ENCODE measurements around the gene REG1B. TPM values are rescaled to one million over a fixed set of nuclear protein-coding genes. Genes with fewer than 3 reads are reported as not detected.

REG1B gene
- total RNA-seq, 2 donors from 2014 or later = 4,279 to 15,911 TPM

DNA sequence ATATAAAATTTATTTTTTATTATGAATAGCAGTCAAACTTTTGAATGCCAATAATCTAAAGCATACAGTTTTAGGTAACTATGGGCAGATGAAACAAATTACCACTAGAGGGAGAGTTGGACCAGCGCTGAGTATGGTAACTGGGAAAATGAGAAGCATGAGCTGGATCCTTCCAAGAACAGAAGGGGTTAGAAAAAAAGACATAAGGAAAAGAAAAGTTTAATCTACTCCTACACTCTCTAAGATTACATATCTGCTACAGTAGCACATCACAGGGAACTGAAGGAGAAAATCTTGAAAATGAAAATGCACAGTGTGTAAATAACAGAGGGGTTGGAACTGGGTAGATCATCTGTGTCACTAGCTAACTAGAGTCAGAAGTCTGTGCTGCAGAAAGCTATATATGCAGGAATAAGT is 46.8 kb downstream of the REG1B start:
- Histone ChIP-seq H3K27ac (peak overlapping the region in 3 of 4 donors; percentile 22 to 71 (median 55)), H3K9me3 (no peaks in the 10 kb centered on the region), H3K4me3 (no peak overlapping the region), H3K27me3 (no peaks in the 10 kb centered on the region), H3K36me3 (replicated peaks in 1 of 2; ENCODE audit: insufficient read depth in 1 of 2, low read depth in 2 of 2) (no peaks in the 10 kb centered on the region), H3K4me1 (peaks cover 36% of the 10 kb centered on the region)
- WGBS, 2 donors = 12 to 14% methylated on average over 1 of the region's 1 CpG
- no peak for TF ChIP-seq POLR2A (IDR thresholded peaks at IDR 0.05)
- TF ChIP-seq, protein P1, sequence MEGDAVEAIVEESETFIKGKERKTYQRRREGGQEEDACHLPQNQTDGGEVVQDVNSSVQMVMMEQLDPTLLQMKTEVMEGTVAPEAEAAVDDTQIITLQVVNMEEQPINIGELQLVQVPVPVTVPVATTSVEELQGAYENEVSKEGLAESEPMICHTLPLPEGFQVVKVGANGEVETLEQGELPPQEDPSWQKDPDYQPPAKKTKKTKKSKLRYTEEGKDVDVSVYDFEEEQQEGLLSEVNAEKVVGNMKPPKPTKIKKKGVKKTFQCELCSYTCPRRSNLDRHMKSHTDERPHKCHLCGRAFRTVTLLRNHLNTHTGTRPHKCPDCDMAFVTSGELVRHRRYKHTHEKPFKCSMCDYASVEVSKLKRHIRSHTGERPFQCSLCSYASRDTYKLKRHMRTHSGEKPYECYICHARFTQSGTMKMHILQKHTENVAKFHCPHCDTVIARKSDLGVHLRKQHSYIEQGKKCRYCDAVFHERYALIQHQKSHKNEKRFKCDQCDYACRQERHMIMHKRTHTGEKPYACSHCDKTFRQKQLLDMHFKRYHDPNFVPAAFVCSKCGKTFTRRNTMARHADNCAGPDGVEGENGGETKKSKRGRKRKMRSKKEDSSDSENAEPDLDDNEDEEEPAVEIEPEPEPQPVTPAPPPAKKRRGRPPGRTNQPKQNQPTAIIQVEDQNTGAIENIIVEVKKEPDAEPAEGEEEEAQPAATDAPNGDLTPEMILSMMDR (IDR thresholded peaks at IDR 0.05) = peak; percentile 20 to 81 (median 78)
- intact Hi-C loops (cut with DNase I) = no loop called here
- ATAC-seq = peak; percentile 94
- peak; percentile 22 to 48 (median 26) for DNase-seq

- Histone ChIP-seq H3K9me3 (no peaks in the 10 kb centered on the region), H3K4me1 (peaks cover 38% of the 10 kb centered on the region), H3K27ac (peak overlapping the region; percentile 16 to 45 (median 34)), H3K4me3 (no peak overlapping the region), H3K36me3 (replicated peaks in 1 of 2; ENCODE audit: insufficient read depth in 1 of 2, low read depth in 2 of 2) (no peaks in the 10 kb centered on the region), H3K27me3 (no peaks in the 10 kb centered on the region)
- intact Hi-C loops (cut with DNase I) = no loop called here
- WGBS, 2 donors = 47 to 53% methylated on average over 3 of the region's 3 CpGs
- ATAC-seq (no peak), DNase-seq (peak in 1 of 4 donors; percentile 26)
- TF ChIP-seq, protein P1 (IDR thresholded peaks at IDR 0.05) = peak in 2 of 7 experiments; percentile 12 to 13
- TF ChIP-seq POLR2A (IDR thresholded peaks at IDR 0.05) = no peak
Observed at GRCh38 chr2:79039944-79040343, 47.8 kb downstream of the REG1B start.

Other genes with a start within 250 kb of the REG1B start
- gene REG3G, start 62.3 kb downstream of the REG1B start, total RNA-seq = 100 to 1,000 TPM; 171 to 673 TPM
- over 10,000 TPM; 14,523 to 48,012 TPM for gene REG1A, start 32.5 kb upstream of the REG1B start, total RNA-seq
- 100 to 1,000 TPM; 351 to 831 TPM for gene REG3A, start 71.8 kb upstream of the REG1B start, total RNA-seq